HG03354 (cell line): ENCODE results near the gene ICOSLG.
"Not testable (repeated sequence)": the region's sequence is repeated elsewhere in the genome, so short reads cannot be mapped to it uniquely, and the experiment has no call there.

Experiments used
- ATAC-seq: cut with Tn5 transposase; IDR thresholded peaks from one replicate; pipeline ENCODE4 v1.9.1; 2021; ENCODE audit warnings: mild to moderate bottlenecking; ENCODE audit not compliant: unreplicated experiment, poor library complexity, severe bottlenecking

The ICOSLG gene, protein sequence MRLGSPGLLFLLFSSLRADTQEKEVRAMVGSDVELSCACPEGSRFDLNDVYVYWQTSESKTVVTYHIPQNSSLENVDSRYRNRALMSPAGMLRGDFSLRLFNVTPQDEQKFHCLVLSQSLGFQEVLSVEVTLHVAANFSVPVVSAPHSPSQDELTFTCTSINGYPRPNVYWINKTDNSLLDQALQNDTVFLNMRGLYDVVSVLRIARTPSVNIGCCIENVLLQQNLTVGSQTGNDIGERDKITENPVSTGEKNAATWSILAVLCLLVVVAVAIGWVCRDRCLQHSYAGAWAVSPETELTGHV

GRCh38 chr21:44240842-44241241 lies at the start of gene ICOSLG:
TSS of gene ICOSLG (minus strand) at chr21:44240943. CDS start at chr21:44240817, 126 bp downstream.
- ATAC-seq: peak; percentile 46

- ATAC-seq: no peak
These were observed 48.8 kb upstream of the ICOSLG start for GRCh38 chr21:44289381-44290010.

GRCh38 chr21:44288251-44289110 lies 47.7 kb upstream of the ICOSLG start:
- no peak for ATAC-seq

DNA sequence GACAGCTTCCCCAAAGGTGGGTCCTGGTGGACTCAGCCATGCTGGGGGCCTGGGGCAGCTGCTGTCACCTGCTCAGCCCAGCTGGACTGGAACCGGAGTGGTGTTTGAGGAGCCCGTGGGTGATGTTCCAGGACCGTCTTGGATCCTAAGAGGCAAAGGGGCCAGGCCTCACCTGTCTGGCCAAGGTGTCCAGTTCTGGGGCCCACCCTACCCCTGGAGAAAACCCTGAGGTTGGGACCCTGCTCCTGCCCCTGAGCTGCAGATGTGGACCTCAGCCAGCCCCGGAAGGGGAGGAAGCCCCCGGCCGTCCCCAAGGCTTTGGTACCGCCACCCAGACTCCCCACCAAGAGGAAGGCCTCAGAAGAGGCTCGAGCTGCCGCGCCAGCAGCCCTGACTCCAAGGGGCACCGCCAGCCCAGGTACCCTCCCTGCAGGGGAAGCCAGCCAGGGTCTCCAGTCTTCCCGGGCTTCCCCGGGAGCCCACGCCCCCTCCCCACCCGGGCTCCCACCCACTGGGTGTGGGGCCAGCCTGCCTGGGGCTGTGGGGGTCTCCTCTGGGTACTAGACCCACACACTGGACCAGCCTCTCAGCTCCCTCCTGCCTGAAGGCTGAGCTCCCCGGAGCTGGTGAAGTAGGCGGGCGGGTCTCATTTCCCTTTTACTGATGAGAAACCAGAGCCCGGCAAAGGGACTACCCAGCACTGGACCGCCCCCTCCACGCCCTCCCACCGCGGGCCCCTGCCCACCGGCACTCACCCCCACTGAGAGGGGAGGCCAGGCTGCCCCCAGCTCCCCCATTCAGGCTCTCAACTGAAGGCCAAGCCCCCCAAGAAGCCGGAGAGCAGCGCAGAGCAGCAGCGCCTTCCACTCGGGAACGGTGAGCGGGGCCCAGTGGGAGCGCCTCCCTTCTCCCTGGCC lies 46.2 kb upstream of the ICOSLG start:
- ATAC-seq: no peak

DNA sequence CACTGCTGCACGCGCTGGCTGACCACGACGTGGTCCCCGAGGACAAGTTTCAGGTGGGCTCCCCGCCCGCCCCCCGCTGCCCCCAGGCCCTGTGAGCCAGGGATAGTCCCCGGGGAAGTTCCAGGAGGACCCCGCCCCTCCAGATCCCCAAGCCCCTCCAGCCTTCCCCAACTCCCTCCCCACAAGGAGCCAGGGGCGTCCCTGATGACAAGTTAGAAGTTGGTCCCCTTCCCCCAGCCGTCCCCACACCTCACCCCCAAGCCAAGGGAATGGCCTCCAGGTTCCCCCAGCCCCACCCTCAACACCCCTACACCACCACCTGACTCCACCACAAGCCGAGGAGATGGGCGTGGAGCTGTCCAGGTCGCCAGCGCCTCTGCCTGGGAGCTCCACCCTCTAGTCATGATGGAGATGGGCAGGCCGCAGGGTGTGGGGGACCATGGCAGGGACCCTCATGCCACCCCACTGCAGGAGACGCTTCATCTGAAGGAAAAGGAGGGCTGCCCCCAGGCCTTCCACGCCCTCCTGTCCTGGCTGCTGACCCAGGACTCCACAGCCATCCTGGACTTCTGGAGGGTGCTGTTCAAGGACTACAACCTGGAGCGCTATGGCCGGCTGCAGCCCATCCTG lies 45.5 kb upstream of the ICOSLG start:
- no peak for ATAC-seq

- ATAC-seq: no peak
These were observed 44.6 kb upstream of the ICOSLG start, which contains the start of gene AIRE for GRCh38 chr21:44285138-44285992. TSS of gene AIRE (plus strand) at chr21:44285876. CDS start at chr21:44286007, 131 bp downstream.

DNA sequence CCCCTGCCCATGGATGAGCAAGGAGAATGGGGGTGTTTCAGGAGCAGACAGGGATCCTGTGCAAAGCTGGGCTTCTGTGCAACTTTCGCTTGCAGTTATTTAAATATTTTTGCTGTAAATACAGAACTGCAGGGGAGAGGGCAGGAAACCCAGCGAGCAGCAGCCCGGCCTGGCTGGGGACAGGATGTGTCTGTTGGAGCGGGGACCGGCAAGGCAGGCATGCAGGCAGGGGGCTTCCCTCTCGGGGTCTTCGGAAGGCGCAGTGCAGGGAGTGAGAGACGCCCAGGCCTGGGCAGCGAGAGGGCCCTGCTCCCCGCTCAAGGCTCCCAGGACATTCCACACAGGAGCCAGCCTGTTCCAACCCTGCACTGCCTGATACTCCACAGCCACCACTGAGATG lies 43.2 kb upstream of the ICOSLG start:
- ATAC-seq: no peak

DNA sequence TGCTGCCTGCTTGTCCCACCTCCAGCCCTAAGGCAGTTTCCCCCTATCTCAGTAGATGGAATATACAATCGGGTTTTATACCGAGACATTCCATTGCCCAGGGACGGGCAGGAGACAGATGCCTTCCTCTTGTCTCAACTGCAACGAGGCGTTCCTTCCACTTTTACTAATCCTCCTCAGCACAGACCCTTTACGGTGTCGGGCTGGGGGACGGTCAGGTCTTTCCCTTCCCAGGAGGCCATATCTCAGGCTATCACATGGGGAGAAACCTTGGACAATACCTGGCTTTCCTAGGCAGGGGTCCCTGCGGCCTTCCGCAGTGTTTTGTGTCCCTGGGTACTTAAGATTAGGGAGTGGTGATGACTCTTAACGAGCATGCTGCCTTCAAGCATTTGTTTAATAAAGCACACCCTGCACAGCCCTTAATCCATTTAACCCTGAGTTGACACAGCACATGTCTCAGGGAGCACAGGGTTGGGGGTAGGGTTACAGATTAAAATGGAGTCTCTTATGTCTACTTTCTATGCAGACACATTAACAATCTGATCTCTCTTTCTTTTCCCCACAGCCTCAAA lies 42.6 kb upstream of the ICOSLG start:
- not testable (repeated sequence) for ATAC-seq

DNA sequence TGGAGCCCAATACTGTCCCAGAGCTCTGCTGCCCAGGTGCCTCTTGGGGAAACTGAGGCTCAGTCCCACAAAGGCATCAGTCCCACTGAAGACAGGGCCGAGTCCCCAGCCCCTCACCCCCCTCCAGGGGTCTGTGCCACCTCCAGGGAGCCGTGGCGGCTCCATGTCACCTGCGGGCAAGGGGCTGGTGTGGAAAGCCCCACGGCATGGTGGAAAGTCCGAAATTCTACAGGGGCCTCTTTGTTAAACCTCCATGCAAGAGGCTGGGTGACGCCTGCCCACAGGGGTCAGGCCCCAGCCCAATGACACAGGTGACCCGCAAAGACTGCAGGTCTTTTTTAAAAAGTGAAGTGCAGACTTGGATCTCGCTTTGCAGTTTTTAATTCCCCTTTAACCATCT lies 41.6 kb upstream of the ICOSLG start:
- ATAC-seq: no peak

DNA sequence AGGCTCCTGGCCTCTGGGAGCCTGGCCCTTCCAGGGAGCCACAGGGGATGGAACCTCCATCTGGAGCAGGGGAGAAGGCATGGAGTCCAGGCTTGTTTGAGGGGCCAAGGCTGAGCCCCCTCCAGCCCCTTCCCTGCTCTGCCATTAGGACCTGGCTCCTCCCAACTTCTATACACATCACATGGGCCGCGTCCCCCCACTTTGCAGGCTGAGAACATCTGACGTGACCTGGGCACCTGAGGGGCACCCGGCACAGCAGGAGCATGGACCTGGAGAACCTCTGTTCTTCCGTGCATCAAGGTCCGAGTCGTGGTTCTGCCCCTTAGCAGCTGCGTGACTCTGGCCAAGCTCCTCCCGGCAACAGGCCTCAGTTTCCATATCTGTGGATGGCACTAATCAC lies 41.1 kb upstream of the ICOSLG start:
- no peak for ATAC-seq

DNA sequence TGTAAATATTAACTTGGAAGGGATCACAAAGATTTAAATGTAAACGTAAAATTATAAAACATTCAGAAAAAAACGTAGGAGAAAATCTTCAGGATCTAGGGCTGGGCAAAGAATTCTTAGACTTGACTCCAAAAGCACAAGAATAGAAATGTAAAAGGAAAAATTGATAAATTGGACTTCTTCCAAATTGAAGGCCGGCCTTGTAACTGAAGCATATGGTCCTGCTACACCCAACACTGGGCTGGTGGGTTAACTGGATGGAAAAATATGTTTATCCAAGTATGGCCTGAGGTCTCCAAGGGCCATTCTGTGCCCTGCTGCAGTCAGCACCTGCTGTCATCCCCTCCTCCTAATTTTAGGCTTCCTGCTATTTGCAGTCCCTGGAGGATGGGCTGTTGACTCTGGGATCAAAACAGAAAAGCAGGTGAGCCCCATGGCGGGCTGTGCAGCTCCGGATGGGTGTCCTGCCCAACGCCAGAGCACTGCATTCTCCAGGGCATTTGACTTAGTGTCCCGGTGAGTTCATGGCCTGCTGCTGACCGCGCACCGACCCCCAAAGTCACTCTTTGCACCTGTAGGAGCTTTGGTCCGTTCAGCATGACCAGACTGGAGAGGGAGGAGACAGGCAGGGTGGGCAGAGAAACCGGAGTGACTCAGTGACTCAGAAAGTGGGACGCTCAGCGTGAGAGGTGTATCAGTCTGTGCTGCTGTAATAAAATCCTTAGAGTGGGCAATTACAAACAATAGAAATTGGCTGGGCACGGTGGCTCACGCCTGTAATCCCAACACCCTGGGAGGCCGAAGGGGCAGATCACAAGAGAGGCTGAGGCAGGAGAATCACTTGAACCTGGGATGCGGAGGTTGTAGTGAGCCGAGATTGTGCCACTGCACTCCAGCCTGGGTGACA lies 38.9 kb upstream of the ICOSLG start:
- no peak for ATAC-seq

- no peak for ATAC-seq
These were observed 34.3 kb upstream of the ICOSLG start for GRCh38 chr21:44275041-44275440.

DNA sequence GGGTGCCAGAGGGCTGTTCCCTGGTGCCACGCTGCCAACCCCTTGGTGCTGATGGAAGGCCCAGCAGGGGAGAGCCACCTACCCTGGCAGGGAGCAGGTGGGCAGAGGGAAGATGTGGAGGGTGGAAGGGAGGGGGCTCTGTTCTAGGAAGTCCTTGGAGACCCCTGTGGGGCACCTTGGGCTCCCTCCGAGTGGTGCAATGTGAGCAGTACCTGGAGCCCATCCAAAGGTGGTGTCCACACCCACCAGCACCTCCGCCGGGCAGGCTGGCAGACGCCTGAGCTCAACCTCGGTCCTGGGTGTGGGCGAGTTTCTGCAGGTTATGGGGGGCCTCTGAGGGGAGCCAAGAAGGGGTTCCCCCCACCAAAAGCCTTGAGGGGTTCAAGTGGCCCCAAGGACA lies 32.3 kb upstream of the ICOSLG start:
- ATAC-seq: no peak

- no peak for ATAC-seq
These were observed 31.6 kb upstream of the ICOSLG start for GRCh38 chr21:44272284-44272858.

GRCh38 chr21:44271558-44272283 lies 31.0 kb upstream of the ICOSLG start:
- no peak for ATAC-seq

DNA sequence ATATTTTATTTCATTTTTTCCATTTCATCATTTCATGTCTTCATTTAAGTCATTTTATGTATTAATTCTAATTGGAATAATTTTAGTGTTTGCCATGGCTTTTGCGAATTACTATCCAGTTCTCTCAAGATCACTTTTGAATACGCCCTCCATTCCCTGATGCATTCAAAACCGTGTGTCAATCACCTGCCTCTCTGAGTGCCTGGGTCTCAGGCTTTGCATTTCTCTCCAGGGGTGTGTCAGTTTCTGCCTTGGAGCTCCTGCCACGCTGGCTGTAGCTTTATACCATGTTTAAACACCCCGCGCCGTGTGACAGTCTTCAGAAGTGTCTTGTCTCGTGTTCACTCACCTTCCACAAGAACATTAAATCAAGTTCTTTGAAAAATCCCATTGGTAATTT lies 28.3 kb upstream of the ICOSLG start:
- ATAC-seq: no peak
